IMR-90 (cell line): ENCODE data around the gene PRSS21. TPM values are rescaled to one million over a fixed set of nuclear protein-coding genes. Genes with fewer than 3 reads are reported as not detected.

ENCODE experiments used
- ATAC-seq: fragments of 200-7000 bp; cut with Tn5 transposase; 2 replicates; pipeline ENCODE4 v1.9.1; 2020; ENCODE audit warnings: low read depth, mild to moderate bottlenecking, moderate library complexity
- BruUV-seq: library from RNA; stranded (reverse); fragments of 400-500 nt; replicated peaks from 2 replicates; lab custom pipeline; 2021; lab: Mats Ljungman, UMichigan
- CTCF ChIA-PET: fragments of 300-600 bp; formaldehyde crosslinking; extraction: SDS; loops from one replicate; lab custom pipeline; 2021; ENCODE audit warnings: antibody characterized with exemption; lab: Yijun Ruan, JAX
- POLR2A ChIA-PET: fragments of 300-600 bp; sonication (Branson Sonifier 250); formaldehyde crosslinking; loops from one replicate; lab custom pipeline; 2022; ENCODE audit warnings: antibody characterized with exemption; ENCODE audit not compliant: unreplicated experiment; lab: Charles Lee
- DNase-seq: peaks from one replicate; pipeline ENCODE4 v3.0.0; 2013
- H2AFZ ChIP-seq: replicated peaks from 2 replicates; pipeline ENCODE3; 2013; ENCODE audit warnings: low read length, mild to moderate bottlenecking; ENCODE audit not compliant: poor library complexity
- H2AK5ac ChIP-seq: 2 replicates; pipeline ENCODE4 v1.6.1; 2013; ENCODE audit warnings: low read depth, low read length, inconsistent platforms
- H2AK9ac ChIP-seq: replicated peaks from 2 replicates; pipeline ENCODE3; 2013; ENCODE audit warnings: mild to moderate bottlenecking, low read depth, low read length, moderate library complexity; ENCODE audit not compliant: poor library complexity
- H2BK120ac ChIP-seq: 2 replicates; pipeline ENCODE4 v1.6.1; 2013; ENCODE audit warnings: low read depth, low read length, inconsistent platforms
- H2BK15ac ChIP-seq: 3 replicates; pipeline ENCODE4 v1.6.1; 2013; ENCODE audit warnings: low read depth, low read length, inconsistent platforms
- H2BK20ac ChIP-seq: 2 replicates; pipeline ENCODE4 v1.6.1; 2013; ENCODE audit warnings: low read depth, mild to moderate bottlenecking, inconsistent platforms, low read length, moderate library complexity
- H2BK5ac ChIP-seq: 2 replicates; pipeline ENCODE4 v1.6.1; 2013; ENCODE audit warnings: mild to moderate bottlenecking, low read depth, low read length, inconsistent platforms; ENCODE audit not compliant: poor library complexity, severe bottlenecking
- H3K14ac ChIP-seq: replicated peaks from 2 replicates; pipeline ENCODE4 v1.6.1; 2013; ENCODE audit warnings: low read depth, low read length, inconsistent platforms
- H3K18ac ChIP-seq: 2 replicates; pipeline ENCODE4 v1.6.1; 2013; ENCODE audit warnings: low read depth, low read length, control low read depth
- H3K23ac ChIP-seq: 2 replicates; pipeline ENCODE4 v1.6.1; 2013; ENCODE audit warnings: low read depth, low read length, inconsistent platforms
- H3K27ac ChIP-seq: 2 replicates; pipeline ENCODE4 v1.5.1; 2013; ENCODE audit warnings: mild to moderate bottlenecking, control low read depth, low read length; ENCODE audit not compliant: insufficient read depth
- H3K27me3 ChIP-seq: 2 replicates; pipeline ENCODE4 v1.6.1; 2013; ENCODE audit warnings: low read length; ENCODE audit not compliant: control insufficient read depth, insufficient read depth
- H3K36me3 ChIP-seq: 2 replicates; pipeline ENCODE4 v1.6.1; 2013; ENCODE audit warnings: low read length, mixed read lengths; ENCODE audit not compliant: control insufficient read depth, insufficient read depth
- H3K4ac ChIP-seq: 2 replicates; pipeline ENCODE4 v1.6.1; 2013; ENCODE audit warnings: low read depth, low read length, inconsistent platforms
- H3K4me1 ChIP-seq: 2 replicates; pipeline ENCODE4 v1.6.1; 2013; ENCODE audit warnings: low read length, mixed read lengths; ENCODE audit not compliant: control insufficient read depth, insufficient read depth
- H3K4me2 ChIP-seq: 2 replicates; pipeline ENCODE4 v1.6.1; 2013; ENCODE audit warnings: low read depth, mild to moderate bottlenecking, control low read depth, low read length, moderate library complexity
- H3K4me3 ChIP-seq: 2 replicates; pipeline ENCODE4 v1.5.1; 2013; ENCODE audit warnings: low read depth, mild to moderate bottlenecking, control low read depth, low read length, moderate library complexity; ENCODE audit not compliant: insufficient read depth
- H3K56ac ChIP-seq: 2 replicates; pipeline ENCODE4 v1.6.1; 2013; ENCODE audit warnings: low read length, inconsistent platforms; ENCODE audit not compliant: insufficient read depth; ENCODE audit errors: extremely low read depth
- H3K79me1 ChIP-seq, 2 experiments: 2 replicates each; pipeline ENCODE4 v1.6.1; 2013; ENCODE audit warnings: low read length in 2 of 2, inconsistent platforms in 1 of 2, low read depth in 1 of 2
- H3K9ac ChIP-seq: 2 replicates; pipeline ENCODE4 v1.6.1; 2013; ENCODE audit warnings: low read depth, low read length, control low read depth
- H3K9me1 ChIP-seq: 2 replicates; pipeline ENCODE4 v1.6.1; 2013; ENCODE audit warnings: low read length, inconsistent platforms; ENCODE audit not compliant: insufficient read depth
- H3K9me3 ChIP-seq: 2 replicates; pipeline ENCODE4 v1.6.1; 2013; ENCODE audit warnings: low read length; ENCODE audit not compliant: control insufficient read depth, insufficient read depth
- H4K20me1 ChIP-seq: 2 replicates; pipeline ENCODE4 v1.6.1; 2013; ENCODE audit warnings: low read length, inconsistent platforms; ENCODE audit not compliant: insufficient read depth
- H4K5ac ChIP-seq: 2 replicates; pipeline ENCODE4 v1.6.1; 2013; ENCODE audit warnings: mild to moderate bottlenecking, low read depth, low read length, control low read depth
- H4K8ac ChIP-seq, 2 experiments: 2 replicates each; pipeline ENCODE4 v1.6.1; 2013; ENCODE audit warnings: low read depth in 2 of 2, low read length in 2 of 2, control low read depth in 1 of 2, inconsistent platforms in 1 of 2
- H4K91ac ChIP-seq: 2 replicates; pipeline ENCODE4 v1.6.1; 2013; ENCODE audit warnings: low read depth, low read length, inconsistent platforms; ENCODE audit not compliant: insufficient read depth
- BHLHE40 ChIP-seq: fragments of 150-350 bp; IDR thresholded peaks from 2 replicates; pipeline ENCODE4 v1.6.1; 2016; ENCODE audit warnings: mild to moderate bottlenecking, low read depth, low read length
- CEBPB ChIP-seq: IDR thresholded peaks from 2 replicates; pipeline ENCODE4 v1.6.1; 2012; ENCODE audit warnings: low read depth, low read length, improper control_type of control experiment
- CHD1 ChIP-seq: IDR thresholded peaks from 2 replicates; pipeline ENCODE4 v1.6.1; 2012; ENCODE audit warnings: low read depth, low read length, improper control_type of control experiment
- CTCF ChIP-seq: conservative IDR thresholded peaks from 2 replicates; pipeline ENCODE4 v1.5.1; 2012; ENCODE audit warnings: mild to moderate bottlenecking, low read depth, low read length, improper control_type of control experiment
- ELK1 ChIP-seq: fragments of 150-350 bp; IDR thresholded peaks from 2 replicates; pipeline ENCODE4 v1.6.1; 2016; ENCODE audit warnings: low read depth, mild to moderate bottlenecking, low read length, moderate library complexity, borderline replicate concordance
- FOS ChIP-seq: fragments of 150-350 bp; IDR thresholded peaks from 2 replicates; pipeline ENCODE4 v1.6.1; 2016; ENCODE audit warnings: low read depth, low read length
- MAFK ChIP-seq: IDR thresholded peaks from 2 replicates; pipeline ENCODE4 v1.6.1; 2012; ENCODE audit warnings: low read depth, low read length, improper control_type of control experiment
- MAZ ChIP-seq: IDR thresholded peaks from 2 replicates; pipeline ENCODE4 v1.6.1; 2012; ENCODE audit warnings: low read depth, mild to moderate bottlenecking, low read length, improper control_type of control experiment, moderate library complexity, borderline replicate concordance
- MXI1 ChIP-seq: IDR thresholded peaks from 2 replicates; pipeline ENCODE4 v1.6.1; 2012; ENCODE audit warnings: low read depth, mild to moderate bottlenecking, low read length, moderate library complexity, borderline replicate concordance
- NFE2L2 ChIP-seq: fragments of 150-350 bp; IDR thresholded peaks from 2 replicates; pipeline ENCODE4 v1.6.1; 2016; ENCODE audit warnings: low read depth, mild to moderate bottlenecking, low read length
- POLR2A ChIP-seq: IDR thresholded peaks from 2 replicates; pipeline ENCODE4 v1.6.1; 2012; ENCODE audit warnings: mild to moderate bottlenecking, low read depth, low read length
- RAD21 ChIP-seq: IDR thresholded peaks from 2 replicates; pipeline ENCODE4 v1.6.1; 2012; ENCODE audit warnings: low read length, improper control_type of control experiment
- RCOR1 ChIP-seq: IDR thresholded peaks from 2 replicates; pipeline ENCODE4 v1.6.1; 2012; ENCODE audit warnings: mild to moderate bottlenecking, low read length, improper control_type of control experiment; ENCODE audit not compliant: insufficient replicate concordance
- RFX5 ChIP-seq: IDR thresholded peaks from 2 replicates; pipeline ENCODE4 v1.8.0; 2012; ENCODE audit warnings: low read depth, mild to moderate bottlenecking, low read length, moderate library complexity
- SMC3 ChIP-seq: fragments of 150-350 bp; IDR thresholded peaks from 2 replicates; pipeline ENCODE4 v1.6.1; 2016; ENCODE audit warnings: low read depth, mild to moderate bottlenecking, antibody characterized with exemption, low read length, moderate library complexity
- USF2 ChIP-seq: fragments of 150-350 bp; IDR thresholded peaks from 2 replicates; pipeline ENCODE4 v1.6.1; 2017; ENCODE audit warnings: mild to moderate bottlenecking, antibody characterized with exemption, low read length, low read depth
- WGBS, 2 experiments: methylation state at CpG; one replicate each; pipeline versions ENCODE4 v1.1.5 to v1.1.7; 2013; ENCODE audit warnings: missing lambda C conversion rate in 2 of 2; ENCODE audit not compliant: insufficient read length in 1 of 2; ENCODE audit errors: extremely low coverage in 2 of 2; 5-methylcytosine and 5-hydroxymethylcytosine counted together
- dilution Hi-C: fragments of 300-500 bp; cut with HindIII; formaldehyde crosslinking; loops from one replicate; pipeline ENCODE4 v1.14.3; 2018; ENCODE audit warnings: low sequenced_read_pairs; ENCODE audit not compliant: unreplicated experiment
- in situ Hi-C: fragments of 300-500 bp; cut with MboI; formaldehyde crosslinking; loops from 3 replicates; pipeline ENCODE4 v1.14.3; 2019; ENCODE audit warnings: low sequenced_read_pairs, inconsistent platforms, mixed read lengths
- intact Hi-C: fragments of 100-400 bp; cut with micrococcal nuclease; formaldehyde crosslinking; loops from 2 replicates; pipeline ENCODE4 v1.10.0; 2022
- polyA plus RNA-seq, 3 experiments: library from polyadenylated mRNA; depleted of rRNA; stranded (reverse); fragments of >200 nt; gene quantifications; 2 replicates each; pipeline ENCODE4 v1.2.3, GENCODE V29; 2012; ENCODE audit warnings: low replicate concordance in 1 of 3
- total RNA-seq: library from RNA; depleted of rRNA; stranded (reverse); fragments of >200 nt; gene quantifications from 2 replicates; pipeline ENCODE4 v1.2.3, GENCODE V29; 2012

The PRSS21 gene
- total and polyA plus RNA-seq, 2 of the 4 experiments (the other 2 are of a cell fraction) = 0.21 TPM; not detected in 1

GRCh38 chr16:2818272-2818876 is 1.3 kb downstream of the PRSS21 start:
- no peak overlapping the region for H3K4me2 ChIP-seq
- no peak overlapping the region for H3K9ac ChIP-seq
- no peaks in the 10 kb centered on the region for H3K36me3 ChIP-seq
- DNase-seq (no peak), ATAC-seq (no peak)
- in situ Hi-C loops = no loop called here
- no peaks in the 10 kb centered on the region for H4K20me1 ChIP-seq
- no peak overlapping the region for H3K18ac ChIP-seq
- no peak overlapping the region for H4K5ac ChIP-seq
- no peak overlapping the region for H2AK5ac ChIP-seq
- TF ChIP-seq FOS = no peak
- no peak for TF ChIP-seq USF2
- no peak for TF ChIP-seq MAZ
- no peak for TF ChIP-seq MAFK
- no peak for TF ChIP-seq RFX5
- no peak for TF ChIP-seq NFE2L2
- no peak for TF ChIP-seq CEBPB
- TF ChIP-seq RAD21 = no peak
- no peak for TF ChIP-seq CTCF
- TF ChIP-seq POLR2A = no peak
- TF ChIP-seq SMC3 = no peak
- TF ChIP-seq BHLHE40 = no peak
- no peak for TF ChIP-seq MXI1
- TF ChIP-seq RCOR1 = no peak
- TF ChIP-seq CHD1 = no peak
- TF ChIP-seq ELK1 = no peak
- dilution Hi-C loops = no loop called here
- no peak overlapping the region for H3K4me3 ChIP-seq
- POLR2A ChIA-PET = no interaction called here
- no peaks in the 10 kb centered on the region for H3K9me1 ChIP-seq
- no peak overlapping the region for H2BK5ac ChIP-seq
- BruUV-seq = no TSS peak
- H2BK20ac ChIP-seq = no peak overlapping the region
- no peak overlapping the region for H3K4ac ChIP-seq
- H3K23ac ChIP-seq = no peak overlapping the region
- WGBS, 2 experiments = 89% methylated on average over 3 of the region's 10 CpGs; no CpG with 5 or more reads in 1 of the 2 experiments
- peaks cover 57% of the 10 kb centered on the region for H3K27me3 ChIP-seq
- no peak overlapping the region for H4K91ac ChIP-seq
- CTCF ChIA-PET = no interaction called here
- intact Hi-C loops = no loop called here
- no peak overlapping the region for H3K14ac ChIP-seq
- no peak overlapping the region for H2BK120ac ChIP-seq
- no peaks in the 10 kb centered on the region for H3K79me1 ChIP-seq
- no peak overlapping the region for H2BK15ac ChIP-seq
- H2AK9ac ChIP-seq = no peak overlapping the region
- no peaks in the 10 kb centered on the region for H3K4me1 ChIP-seq
- no peak overlapping the region for H3K56ac ChIP-seq
- no peaks in the 10 kb centered on the region for H3K9me3 ChIP-seq
- H4K8ac ChIP-seq = no peak overlapping the region
- no peak overlapping the region for H2AFZ ChIP-seq
- no peak overlapping the region for H3K27ac ChIP-seq
